SK-N-SH treated with all-trans-retinoic acid at 6 μM for 48 hours (cell line): ENCODE data around the gene TMEM132D.

Experiments used
- ARNTL ChIP-seq: fragments of 450-650 bp; formaldehyde crosslinking; IDR thresholded peaks from 2 replicates; pipeline ENCODE4 v1.5.0; 2020; ENCODE audit warnings: low read depth, mild to moderate bottlenecking, moderate library complexity, borderline replicate concordance
- BACH2 ChIP-seq: fragments of 250-450 bp; sonication (Bioruptor Pico); IDR thresholded peaks from 2 replicates; pipeline ENCODE4 v1.9.0; 2021; ENCODE audit warnings: mild to moderate bottlenecking, borderline replicate concordance
- CSDC2 ChIP-seq: fragments of 250-450 bp; sonication (Bioruptor Pico); IDR thresholded peaks from 2 replicates; pipeline ENCODE4 v1.5.0; 2020; ENCODE audit warnings: mild to moderate bottlenecking, moderate library complexity
- OSR1 ChIP-seq: fragments of 250-450 bp; sonication (Bioruptor Pico); IDR thresholded peaks from 2 replicates; pipeline ENCODE4 v1.8.0; 2022; ENCODE audit warnings: moderate library complexity, mild to moderate bottlenecking, inconsistent platforms
- PATZ1 ChIP-seq: fragments of 250-450 bp; sonication (Bioruptor Pico); IDR thresholded peaks from 2 replicates; pipeline ENCODE4 v1.8.0; 2020; ENCODE audit warnings: mild to moderate bottlenecking, moderate library complexity, borderline replicate concordance
- POU6F1 ChIP-seq: fragments of 250-450 bp; sonication (Bioruptor Pico); IDR thresholded peaks from 2 replicates; pipeline ENCODE4 v1.8.0; 2021; ENCODE audit warnings: low read depth, mild to moderate bottlenecking, moderate library complexity, borderline replicate concordance
- RARB ChIP-seq: fragments of 250-450 bp; sonication (Bioruptor Pico); IDR thresholded peaks from 2 replicates; pipeline ENCODE4 v1.8.0; 2021; ENCODE audit warnings: mild to moderate bottlenecking, moderate library complexity
- TOX ChIP-seq: fragments of 250-450 bp; sonication (Bioruptor Pico); IDR thresholded peaks from 2 replicates; pipeline ENCODE4 v1.8.0; 2021; ENCODE audit warnings: mild to moderate bottlenecking, moderate library complexity, borderline replicate concordance
- ZFP3 ChIP-seq: fragments of 250-450 bp; sonication (Bioruptor Pico); IDR thresholded peaks from 2 replicates; pipeline ENCODE4 v1.5.0; 2020; ENCODE audit warnings: mild to moderate bottlenecking, moderate library complexity
- ZFP30 ChIP-seq: fragments of 450-650 bp; formaldehyde crosslinking; IDR thresholded peaks from 2 replicates; pipeline ENCODE4 v1.5.0; 2022; ENCODE audit warnings: mild to moderate bottlenecking, moderate library complexity
- ZNF8 ChIP-seq: fragments of 450-650 bp; formaldehyde crosslinking; IDR thresholded peaks from 2 replicates; pipeline ENCODE4 v1.5.0; 2020; ENCODE audit warnings: mild to moderate bottlenecking, moderate library complexity

- TF ChIP-seq ZFP30 (CRISPR knock-in tag) = no peak
- TF ChIP-seq OSR1 (CRISPR knock-in tag) = no peak
- no peak for TF ChIP-seq TOX (CRISPR knock-in tag)
- TF ChIP-seq ZFP3 = no peak
- no peak for TF ChIP-seq CSDC2
- no peak for TF ChIP-seq RARB (CRISPR knock-in tag)
- no peak for TF ChIP-seq ARNTL (CRISPR knock-in tag)
- TF ChIP-seq POU6F1 = no peak
- TF ChIP-seq BACH2 = no peak
- TF ChIP-seq ZNF8 (CRISPR knock-in tag) = no peak
- TF ChIP-seq PATZ1 = no peak
Observed at GRCh38 chr12:129169928-129170327, 733.9 kb downstream of the TMEM132D start.
